Thyroid gland (tissue), 4 donors: ENCODE measurements around the gene SHROOM4. TPM values are rescaled to one million over a fixed set of nuclear protein-coding genes. Genes with fewer than 3 reads are reported as not detected.

Experiments
- DNase-seq, 2 donors: peaks; one replicate each; pipeline ENCODE4 v3.0.0-alpha.2; 2019
- H3K27ac ChIP-seq, 3 donors: fragments of 200-600 bp; sonication (generic); 1 replicate in 2 of 3; 2 replicates in 1 of 3; pipeline ENCODE4 v1.5.1; 2016 to 2019; ENCODE audit warnings: mild to moderate bottlenecking in 1 of 3, moderate library complexity in 1 of 3
- H3K27me3 ChIP-seq: fragments of 200-600 bp; sonication (generic); one replicate; pipeline ENCODE4 v1.5.1; 2019
- H3K36me3 ChIP-seq, 2 donors: fragments of 200-600 bp; sonication (generic); one replicate each; pipeline ENCODE4 v1.5.1; 2016 to 2019
- H3K4me1 ChIP-seq, 2 donors: fragments of 200-600 bp; sonication (generic); one replicate each; pipeline ENCODE4 v1.5.1; 2017 to 2019
- H3K4me3 ChIP-seq, 3 donors: fragments of 200-600 bp; sonication (generic); replicated peaks in 1 of 3; 1 replicate in 2 of 3; 2 replicates in 1 of 3; pipeline ENCODE4 v1.5.1; 2016; ENCODE audit warnings: mild to moderate bottlenecking in 1 of 3
- H3K9me3 ChIP-seq: fragments of 200-600 bp; sonication (generic); one replicate; pipeline ENCODE4 v1.5.1; 2017
- POLR2A ChIP-seq, 2 donors: fragments of 450-650 bp; IDR thresholded peaks; one replicate each; pipeline ENCODE4 v1.6.1; 2017; ENCODE audit warnings: antibody characterized with exemption in 2 of 2, mild to moderate bottlenecking in 2 of 2, moderate library complexity in 1 of 2
- WGBS, 2 donors: methylation state at CpG; one replicate each; pipeline ENCODE4 v1.1.5; 2017; 5-methylcytosine and 5-hydroxymethylcytosine counted together
- intact Hi-C: fragments of 100-400 bp; cut with DNase I; formaldehyde crosslinking; loops from one replicate; pipeline ENCODE4 v1.15.1; 2023
- total RNA-seq, 4 donors: library from RNA; depleted of rRNA; stranded (reverse); fragments of >200 nt; gene quantifications; one replicate each; pipeline ENCODE4 v1.2.3, GENCODE V29; 2016
- TF ChIP-seq, protein P1 (sequence below), 6 experiments: fragments of 200-600 bp in 3 of 6; fragments of 450-650 bp in 3 of 6; sonication (generic) in 3 of 6; IDR thresholded peaks; one replicate each; pipeline ENCODE4 v1.5.1; 2016 to 2019; ENCODE audit warnings: antibody characterized with exemption in 6 of 6, mild to moderate bottlenecking in 2 of 6, inconsistent platforms in 1 of 6, moderate library complexity in 1 of 6

SHROOM4 gene
- total RNA-seq, 4 donors from 2014 or later: 4.1 to 10.8 (median 6.9) TPM

DNA sequence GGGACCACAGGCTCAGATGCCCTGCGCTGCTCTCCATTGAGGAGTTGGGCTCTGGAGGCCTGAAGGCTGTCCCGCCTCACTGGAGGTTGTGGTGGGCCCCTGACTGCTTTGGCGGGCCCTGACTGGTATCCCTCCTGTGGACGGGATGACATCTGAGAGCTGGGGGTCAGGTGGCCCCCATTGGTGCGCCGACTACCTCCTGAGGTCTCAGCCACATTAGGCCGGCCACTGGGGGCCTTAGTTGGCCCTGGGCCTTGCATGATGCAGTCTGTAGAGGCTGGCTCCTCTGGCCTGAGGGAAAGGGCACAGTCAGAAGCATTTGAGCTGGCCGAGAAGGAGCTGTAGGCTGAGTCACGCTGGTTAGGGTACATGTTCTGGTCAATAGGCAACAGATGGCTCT is 178.8 kb downstream of the SHROOM4 start:
- no peaks in the 10 kb centered on the region for H3K27me3 ChIP-seq
- H3K4me3 ChIP-seq: no peak overlapping the region
- DNase-seq: no peak
- H3K4me1 ChIP-seq: no peaks in the 10 kb centered on the region
- intact Hi-C loops: no loop called here
- no peaks in the 10 kb centered on the region for H3K9me3 ChIP-seq
- H3K27ac ChIP-seq: no peak overlapping the region
- WGBS, 2 donors: 83% methylated on average over 2 of the region's 9 CpGs; no CpG with 5 or more reads in 1 of the 2 donors
- no peaks in the 10 kb centered on the region for H3K36me3 ChIP-seq
- no peak for TF ChIP-seq POLR2A (IDR thresholded peaks at IDR 0.05)
- TF ChIP-seq, protein P1, sequence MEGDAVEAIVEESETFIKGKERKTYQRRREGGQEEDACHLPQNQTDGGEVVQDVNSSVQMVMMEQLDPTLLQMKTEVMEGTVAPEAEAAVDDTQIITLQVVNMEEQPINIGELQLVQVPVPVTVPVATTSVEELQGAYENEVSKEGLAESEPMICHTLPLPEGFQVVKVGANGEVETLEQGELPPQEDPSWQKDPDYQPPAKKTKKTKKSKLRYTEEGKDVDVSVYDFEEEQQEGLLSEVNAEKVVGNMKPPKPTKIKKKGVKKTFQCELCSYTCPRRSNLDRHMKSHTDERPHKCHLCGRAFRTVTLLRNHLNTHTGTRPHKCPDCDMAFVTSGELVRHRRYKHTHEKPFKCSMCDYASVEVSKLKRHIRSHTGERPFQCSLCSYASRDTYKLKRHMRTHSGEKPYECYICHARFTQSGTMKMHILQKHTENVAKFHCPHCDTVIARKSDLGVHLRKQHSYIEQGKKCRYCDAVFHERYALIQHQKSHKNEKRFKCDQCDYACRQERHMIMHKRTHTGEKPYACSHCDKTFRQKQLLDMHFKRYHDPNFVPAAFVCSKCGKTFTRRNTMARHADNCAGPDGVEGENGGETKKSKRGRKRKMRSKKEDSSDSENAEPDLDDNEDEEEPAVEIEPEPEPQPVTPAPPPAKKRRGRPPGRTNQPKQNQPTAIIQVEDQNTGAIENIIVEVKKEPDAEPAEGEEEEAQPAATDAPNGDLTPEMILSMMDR (IDR thresholded peaks at IDR 0.05): no peak

DNA sequence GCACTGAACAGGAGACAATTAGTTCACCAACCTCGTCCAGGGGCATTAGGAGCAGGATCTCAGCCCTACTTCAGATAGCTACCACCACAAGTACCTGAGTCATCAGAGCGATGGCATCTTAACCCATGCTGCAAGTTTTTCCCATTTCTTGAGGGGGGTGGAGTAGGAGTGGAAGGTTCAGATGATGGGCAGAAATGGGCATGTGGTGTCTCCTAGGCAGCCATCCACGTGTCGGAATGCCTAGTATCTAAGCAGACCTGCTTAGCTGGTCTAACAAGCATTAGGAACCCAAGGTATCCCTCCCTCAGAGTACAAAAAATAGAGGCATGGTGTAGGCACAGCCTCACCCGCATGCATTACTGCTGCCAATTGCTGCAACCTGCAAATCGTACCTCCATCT is 184.2 kb downstream of the SHROOM4 start:
- Histone ChIP-seq H3K9me3 (no peaks in the 10 kb centered on the region), H3K4me1 (no peaks in the 10 kb centered on the region), H3K27ac (no peak overlapping the region), H3K36me3 (no peaks in the 10 kb centered on the region), H3K4me3 (no peak overlapping the region), H3K27me3 (no peaks in the 10 kb centered on the region)
- TF ChIP-seq, protein P1 (IDR thresholded peaks at IDR 0.05): no peak
- no peak for TF ChIP-seq POLR2A (IDR thresholded peaks at IDR 0.05)
- 72 to 76% methylated on average over 2 to 5 of the region's 6 CpGs for WGBS, 2 donors
- intact Hi-C loops: no loop called here
- no peak for DNase-seq

DNA sequence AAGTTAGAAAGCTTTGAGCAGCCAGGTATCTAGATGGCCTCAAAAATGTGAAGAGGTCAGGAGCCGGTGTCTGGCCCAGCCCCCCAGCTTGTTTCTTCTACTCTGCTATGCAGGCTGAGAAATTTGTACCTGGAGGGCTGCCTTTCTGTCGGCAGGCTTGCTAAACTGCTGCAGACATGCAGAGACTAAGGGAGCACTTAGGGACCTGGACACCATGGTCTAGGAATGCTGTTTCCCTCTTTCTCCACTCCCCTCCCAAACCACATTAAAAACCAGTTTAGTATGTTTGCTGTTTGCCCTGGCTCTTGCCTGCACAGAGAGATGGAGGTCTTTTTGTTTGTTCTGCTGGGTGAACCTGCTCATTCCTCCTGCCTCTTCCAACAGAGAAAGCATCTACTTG is 186.3 kb downstream of the SHROOM4 start:
- 34 to 44% methylated on average over 2 of the region's 2 CpGs for WGBS, 2 donors
- TF ChIP-seq, protein P1 (IDR thresholded peaks at IDR 0.05): no peak
- TF ChIP-seq POLR2A (IDR thresholded peaks at IDR 0.05): no peak
- no peaks in the 10 kb centered on the region for H3K36me3 ChIP-seq
- no peak for DNase-seq
- H3K27ac ChIP-seq: no peak overlapping the region
- no peaks in the 10 kb centered on the region for H3K27me3 ChIP-seq
- H3K4me1 ChIP-seq: no peaks in the 10 kb centered on the region
- intact Hi-C loops: no loop called here
- H3K4me3 ChIP-seq: no peak overlapping the region
- no peaks in the 10 kb centered on the region for H3K9me3 ChIP-seq

DNA sequence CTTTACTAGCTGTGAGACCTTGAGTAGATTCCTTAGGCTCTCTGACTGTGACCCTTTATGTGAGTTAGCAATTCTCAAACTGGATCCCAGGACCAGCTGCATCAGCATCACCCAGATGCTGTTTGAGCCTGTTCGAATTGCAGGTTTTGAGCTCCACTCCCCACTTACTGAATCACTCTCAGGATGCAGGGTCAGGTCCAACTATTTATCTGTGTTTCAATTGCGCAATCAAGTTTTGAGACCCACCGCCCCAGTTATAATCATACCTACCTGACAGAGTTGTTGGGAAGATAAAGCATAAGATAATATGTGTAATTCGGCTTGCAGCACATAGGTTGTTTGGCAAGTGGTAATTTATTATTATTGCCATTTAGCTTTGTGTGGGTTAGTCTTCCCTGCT is 187.6 kb downstream of the SHROOM4 start:
- 91 to 95% methylated on average over 3 to 4 of the region's 4 CpGs for WGBS, 2 donors
- H3K27me3 ChIP-seq: no peaks in the 10 kb centered on the region
- no peaks in the 10 kb centered on the region for H3K9me3 ChIP-seq
- no peak overlapping the region for H3K27ac ChIP-seq
- DNase-seq: no peak
- no peaks in the 10 kb centered on the region for H3K4me1 ChIP-seq
- H3K4me3 ChIP-seq: no peak overlapping the region
- intact Hi-C loops: no loop called here
- no peak for TF ChIP-seq POLR2A (IDR thresholded peaks at IDR 0.05)
- TF ChIP-seq, protein P1 (IDR thresholded peaks at IDR 0.05): no peak
- H3K36me3 ChIP-seq: no peaks in the 10 kb centered on the region

DNA sequence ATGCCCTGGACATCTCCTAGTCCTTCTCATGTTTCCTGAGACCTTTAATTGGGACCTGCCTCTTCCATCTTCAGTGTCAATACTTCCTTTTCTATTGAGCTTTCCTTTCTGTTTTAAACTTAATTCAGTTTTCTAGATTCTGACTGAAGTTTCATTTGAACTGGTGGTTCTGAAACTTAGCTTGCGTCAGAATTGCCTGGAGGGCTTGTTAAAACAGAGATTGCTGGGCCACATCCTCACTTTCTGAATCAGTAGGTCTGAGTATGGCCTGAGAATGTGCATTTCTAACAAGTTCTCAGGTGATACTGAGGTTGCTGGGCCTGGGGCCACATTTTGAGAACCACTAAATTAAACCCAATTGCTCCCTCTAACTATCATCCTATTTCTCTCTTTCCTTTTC is 191.2 kb downstream of the SHROOM4 start:
- intact Hi-C loops: no loop called here
- Histone ChIP-seq H3K4me3 (no peak overlapping the region), H3K27me3 (no peaks in the 10 kb centered on the region), H3K36me3 (no peaks in the 10 kb centered on the region), H3K27ac (no peak overlapping the region), H3K4me1 (no peaks in the 10 kb centered on the region), H3K9me3 (no peaks in the 10 kb centered on the region)
- TF ChIP-seq, protein P1 (IDR thresholded peaks at IDR 0.05): no peak
- no peak for TF ChIP-seq POLR2A (IDR thresholded peaks at IDR 0.05)
- no peak for DNase-seq
- WGBS, 2 donors: 91 to 100% methylated on average over 1 of the region's 1 CpG
